ENCODE measurements around the gene RNF224. TPM values are rescaled to one million over a fixed set of nuclear protein-coding genes. Genes with fewer than 3 reads are reported as not detected.

Gene RNF224
- total and polyA plus RNA-seq, 2 of the 13 experiments (the other 11 are each of a cell fraction or from before 2014, with no cell fraction given) = 0.09 TPM; not detected in 1

- TF ChIP-seq GLI4 (CRISPR knock-in tag; IDR thresholded peaks at IDR 0.05; ENCODE audit: borderline replicate concordance) = peak; percentile 69; the same call in 1 of the 2 replicates
- 0 out of 2 replicates have a peak, but pooled peaks have one; percentile 16 for TF ChIP-seq ZNF770 (CRISPR knock-in tag; IDR thresholded peaks at IDR 0.05)
- peak; percentile 57 for TF ChIP-seq IKZF4 (CRISPR knock-in tag; IDR thresholded peaks at IDR 0.05; ENCODE audit: borderline replicate concordance, low read depth, not compliant biosample characterization)
- peak; percentile 48 for TF ChIP-seq THAP11 (CRISPR knock-in tag; IDR thresholded peaks at IDR 0.05)
- no peak for TF ChIP-seq ZKSCAN5 (CRISPR knock-in tag; IDR thresholded peaks at IDR 0.05)
- TF ChIP-seq ZNF160 (CRISPR knock-in tag; IDR thresholded peaks at IDR 0.05) = no peak
- no peak for TF ChIP-seq TEF (CRISPR knock-in tag; IDR thresholded peaks at IDR 0.05)
- TF ChIP-seq, protein P1, sequence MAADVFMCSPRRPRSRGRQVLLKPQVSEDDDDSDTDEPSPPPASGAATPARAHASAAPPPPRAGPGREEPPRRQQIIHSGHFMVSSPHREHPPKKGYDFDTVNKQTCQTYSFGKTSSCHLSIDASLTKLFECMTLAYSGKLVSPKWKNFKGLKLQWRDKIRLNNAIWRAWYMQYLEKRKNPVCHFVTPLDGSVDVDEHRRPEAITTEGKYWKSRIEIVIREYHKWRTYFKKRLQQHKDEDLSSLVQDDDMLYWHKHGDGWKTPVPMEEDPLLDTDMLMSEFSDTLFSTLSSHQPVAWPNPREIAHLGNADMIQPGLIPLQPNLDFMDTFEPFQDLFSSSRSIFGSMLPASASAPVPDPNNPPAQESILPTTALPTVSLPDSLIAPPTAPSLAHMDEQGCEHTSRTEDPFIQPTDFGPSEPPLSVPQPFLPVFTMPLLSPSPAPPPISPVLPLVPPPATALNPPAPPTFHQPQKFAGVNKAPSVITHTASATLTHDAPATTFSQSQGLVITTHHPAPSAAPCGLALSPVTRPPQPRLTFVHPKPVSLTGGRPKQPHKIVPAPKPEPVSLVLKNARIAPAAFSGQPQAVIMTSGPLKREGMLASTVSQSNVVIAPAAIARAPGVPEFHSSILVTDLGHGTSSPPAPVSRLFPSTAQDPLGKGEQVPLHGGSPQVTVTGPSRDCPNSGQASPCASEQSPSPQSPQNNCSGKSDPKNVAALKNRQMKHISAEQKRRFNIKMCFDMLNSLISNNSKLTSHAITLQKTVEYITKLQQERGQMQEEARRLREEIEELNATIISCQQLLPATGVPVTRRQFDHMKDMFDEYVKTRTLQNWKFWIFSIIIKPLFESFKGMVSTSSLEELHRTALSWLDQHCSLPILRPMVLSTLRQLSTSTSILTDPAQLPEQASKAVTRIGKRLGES (CRISPR knock-in tag; IDR thresholded peaks at IDR 0.05; ENCODE audit: borderline replicate concordance) = no peak
- TF ChIP-seq SMAD9 (CRISPR knock-in tag; IDR thresholded peaks at IDR 0.05) = no peak
- no peak for TF ChIP-seq ETS1 (CRISPR knock-in tag; IDR thresholded peaks at IDR 0.05)
- peak; percentile 49 for TF ChIP-seq ELF1 (CRISPR knock-in tag; IDR thresholded peaks at IDR 0.05)
- TF ChIP-seq, protein P2, sequence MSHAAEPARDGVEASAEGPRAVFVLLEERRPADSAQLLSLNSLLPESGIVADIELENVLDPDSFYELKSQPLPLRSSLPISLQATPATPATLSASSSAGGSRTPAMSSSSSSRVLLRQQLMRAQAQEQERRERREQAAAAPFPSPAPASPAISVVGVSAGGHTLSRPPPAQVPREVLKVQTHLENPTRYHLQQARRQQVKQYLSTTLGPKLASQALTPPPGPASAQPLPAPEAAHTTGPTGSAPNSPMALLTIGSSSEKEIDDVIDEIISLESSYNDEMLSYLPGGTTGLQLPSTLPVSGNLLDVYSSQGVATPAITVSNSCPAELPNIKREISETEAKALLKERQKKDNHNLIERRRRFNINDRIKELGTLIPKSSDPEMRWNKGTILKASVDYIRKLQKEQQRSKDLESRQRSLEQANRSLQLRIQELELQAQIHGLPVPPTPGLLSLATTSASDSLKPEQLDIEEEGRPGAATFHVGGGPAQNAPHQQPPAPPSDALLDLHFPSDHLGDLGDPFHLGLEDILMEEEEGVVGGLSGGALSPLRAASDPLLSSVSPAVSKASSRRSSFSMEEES (CRISPR knock-in tag; IDR thresholded peaks at IDR 0.05) = 0 out of 2 replicates have a peak, but pooled peaks have one; percentile 20
- TF ChIP-seq TERF1 (CRISPR knock-in tag; IDR thresholded peaks at IDR 0.05) = no peak
Measured at GRCh38 chr9:137217276-137218211, 9.8 kb upstream of the RNF224 start (continued).
